IMR-90 (cell line): ENCODE data around the gene OR5H14. TPM values are rescaled to one million over a fixed set of nuclear protein-coding genes. Genes with fewer than 3 reads are reported as not detected.

ENCODE experiments used
- ATAC-seq: fragments of 200-7000 bp; cut with Tn5 transposase; 2 replicates; pipeline ENCODE4 v1.9.1; 2020; ENCODE audit warnings: low read depth, mild to moderate bottlenecking, moderate library complexity
- BruUV-seq: library from RNA; stranded (reverse); fragments of 400-500 nt; replicated peaks from 2 replicates; lab custom pipeline; 2021; lab: Mats Ljungman, UMichigan
- CTCF ChIA-PET: fragments of 300-600 bp; formaldehyde crosslinking; extraction: SDS; loops from one replicate; lab custom pipeline; 2021; ENCODE audit warnings: antibody characterized with exemption; lab: Yijun Ruan, JAX
- POLR2A ChIA-PET: fragments of 300-600 bp; sonication (Branson Sonifier 250); formaldehyde crosslinking; loops from one replicate; lab custom pipeline; 2022; ENCODE audit warnings: antibody characterized with exemption; ENCODE audit not compliant: unreplicated experiment; lab: Charles Lee
- DNase-seq: peaks from one replicate; pipeline ENCODE4 v3.0.0; 2013
- H2AFZ ChIP-seq: replicated peaks from 2 replicates; pipeline ENCODE3; 2013; ENCODE audit warnings: low read length, mild to moderate bottlenecking; ENCODE audit not compliant: poor library complexity
- H2AK5ac ChIP-seq: 2 replicates; pipeline ENCODE4 v1.6.1; 2013; ENCODE audit warnings: low read depth, low read length, inconsistent platforms
- H2AK9ac ChIP-seq: replicated peaks from 2 replicates; pipeline ENCODE3; 2013; ENCODE audit warnings: mild to moderate bottlenecking, low read depth, low read length, moderate library complexity; ENCODE audit not compliant: poor library complexity
- H2BK120ac ChIP-seq: 2 replicates; pipeline ENCODE4 v1.6.1; 2013; ENCODE audit warnings: low read depth, low read length, inconsistent platforms
- H2BK15ac ChIP-seq: 3 replicates; pipeline ENCODE4 v1.6.1; 2013; ENCODE audit warnings: low read depth, low read length, inconsistent platforms
- H2BK20ac ChIP-seq: 2 replicates; pipeline ENCODE4 v1.6.1; 2013; ENCODE audit warnings: low read depth, mild to moderate bottlenecking, inconsistent platforms, low read length, moderate library complexity
- H2BK5ac ChIP-seq: 2 replicates; pipeline ENCODE4 v1.6.1; 2013; ENCODE audit warnings: mild to moderate bottlenecking, low read depth, low read length, inconsistent platforms; ENCODE audit not compliant: poor library complexity, severe bottlenecking
- H3K14ac ChIP-seq: replicated peaks from 2 replicates; pipeline ENCODE4 v1.6.1; 2013; ENCODE audit warnings: low read depth, low read length, inconsistent platforms
- H3K18ac ChIP-seq: 2 replicates; pipeline ENCODE4 v1.6.1; 2013; ENCODE audit warnings: low read depth, low read length, control low read depth
- H3K23ac ChIP-seq: 2 replicates; pipeline ENCODE4 v1.6.1; 2013; ENCODE audit warnings: low read depth, low read length, inconsistent platforms
- H3K27ac ChIP-seq: 2 replicates; pipeline ENCODE4 v1.5.1; 2013; ENCODE audit warnings: mild to moderate bottlenecking, control low read depth, low read length; ENCODE audit not compliant: insufficient read depth
- H3K27me3 ChIP-seq: 2 replicates; pipeline ENCODE4 v1.6.1; 2013; ENCODE audit warnings: low read length; ENCODE audit not compliant: control insufficient read depth, insufficient read depth
- H3K36me3 ChIP-seq: 2 replicates; pipeline ENCODE4 v1.6.1; 2013; ENCODE audit warnings: low read length, mixed read lengths; ENCODE audit not compliant: control insufficient read depth, insufficient read depth
- H3K4ac ChIP-seq: 2 replicates; pipeline ENCODE4 v1.6.1; 2013; ENCODE audit warnings: low read depth, low read length, inconsistent platforms
- H3K4me1 ChIP-seq: 2 replicates; pipeline ENCODE4 v1.6.1; 2013; ENCODE audit warnings: low read length, mixed read lengths; ENCODE audit not compliant: control insufficient read depth, insufficient read depth
- H3K4me2 ChIP-seq: 2 replicates; pipeline ENCODE4 v1.6.1; 2013; ENCODE audit warnings: low read depth, mild to moderate bottlenecking, control low read depth, low read length, moderate library complexity
- H3K4me3 ChIP-seq: 2 replicates; pipeline ENCODE4 v1.5.1; 2013; ENCODE audit warnings: low read depth, mild to moderate bottlenecking, control low read depth, low read length, moderate library complexity; ENCODE audit not compliant: insufficient read depth
- H3K56ac ChIP-seq: 2 replicates; pipeline ENCODE4 v1.6.1; 2013; ENCODE audit warnings: low read length, inconsistent platforms; ENCODE audit not compliant: insufficient read depth; ENCODE audit errors: extremely low read depth
- H3K79me1 ChIP-seq, 2 experiments: 2 replicates each; pipeline ENCODE4 v1.6.1; 2013; ENCODE audit warnings: low read length in 2 of 2, inconsistent platforms in 1 of 2, low read depth in 1 of 2
- H3K9ac ChIP-seq: 2 replicates; pipeline ENCODE4 v1.6.1; 2013; ENCODE audit warnings: low read depth, low read length, control low read depth
- H3K9me1 ChIP-seq: 2 replicates; pipeline ENCODE4 v1.6.1; 2013; ENCODE audit warnings: low read length, inconsistent platforms; ENCODE audit not compliant: insufficient read depth
- H3K9me3 ChIP-seq: 2 replicates; pipeline ENCODE4 v1.6.1; 2013; ENCODE audit warnings: low read length; ENCODE audit not compliant: control insufficient read depth, insufficient read depth
- H4K20me1 ChIP-seq: 2 replicates; pipeline ENCODE4 v1.6.1; 2013; ENCODE audit warnings: low read length, inconsistent platforms; ENCODE audit not compliant: insufficient read depth
- H4K5ac ChIP-seq: 2 replicates; pipeline ENCODE4 v1.6.1; 2013; ENCODE audit warnings: mild to moderate bottlenecking, low read depth, low read length, control low read depth
- H4K8ac ChIP-seq, 2 experiments: 2 replicates each; pipeline ENCODE4 v1.6.1; 2013; ENCODE audit warnings: low read depth in 2 of 2, low read length in 2 of 2, control low read depth in 1 of 2, inconsistent platforms in 1 of 2
- H4K91ac ChIP-seq: 2 replicates; pipeline ENCODE4 v1.6.1; 2013; ENCODE audit warnings: low read depth, low read length, inconsistent platforms; ENCODE audit not compliant: insufficient read depth
- BHLHE40 ChIP-seq: fragments of 150-350 bp; IDR thresholded peaks from 2 replicates; pipeline ENCODE4 v1.6.1; 2016; ENCODE audit warnings: mild to moderate bottlenecking, low read depth, low read length
- CHD1 ChIP-seq: IDR thresholded peaks from 2 replicates; pipeline ENCODE4 v1.6.1; 2012; ENCODE audit warnings: low read depth, low read length, improper control_type of control experiment
- MAFK ChIP-seq: IDR thresholded peaks from 2 replicates; pipeline ENCODE4 v1.6.1; 2012; ENCODE audit warnings: low read depth, low read length, improper control_type of control experiment
- RAD21 ChIP-seq: IDR thresholded peaks from 2 replicates; pipeline ENCODE4 v1.6.1; 2012; ENCODE audit warnings: low read length, improper control_type of control experiment
- dilution Hi-C: fragments of 300-500 bp; cut with HindIII; formaldehyde crosslinking; loops from one replicate; pipeline ENCODE4 v1.14.3; 2018; ENCODE audit warnings: low sequenced_read_pairs; ENCODE audit not compliant: unreplicated experiment
- in situ Hi-C: fragments of 300-500 bp; cut with MboI; formaldehyde crosslinking; loops from 3 replicates; pipeline ENCODE4 v1.14.3; 2019; ENCODE audit warnings: low sequenced_read_pairs, inconsistent platforms, mixed read lengths
- intact Hi-C: fragments of 100-400 bp; cut with micrococcal nuclease; formaldehyde crosslinking; loops from 2 replicates; pipeline ENCODE4 v1.10.0; 2022
- polyA plus RNA-seq, 3 experiments: library from polyadenylated mRNA; depleted of rRNA; stranded (reverse); fragments of >200 nt; gene quantifications; 2 replicates each; pipeline ENCODE4 v1.2.3, GENCODE V29; 2012; ENCODE audit warnings: low replicate concordance in 1 of 3
- total RNA-seq: library from RNA; depleted of rRNA; stranded (reverse); fragments of >200 nt; gene quantifications from 2 replicates; pipeline ENCODE4 v1.2.3, GENCODE V29; 2012

Gene OR5H14
- total and polyA plus RNA-seq, 2 of the 4 experiments (the other 2 are of a cell fraction) = not detected

DNA sequence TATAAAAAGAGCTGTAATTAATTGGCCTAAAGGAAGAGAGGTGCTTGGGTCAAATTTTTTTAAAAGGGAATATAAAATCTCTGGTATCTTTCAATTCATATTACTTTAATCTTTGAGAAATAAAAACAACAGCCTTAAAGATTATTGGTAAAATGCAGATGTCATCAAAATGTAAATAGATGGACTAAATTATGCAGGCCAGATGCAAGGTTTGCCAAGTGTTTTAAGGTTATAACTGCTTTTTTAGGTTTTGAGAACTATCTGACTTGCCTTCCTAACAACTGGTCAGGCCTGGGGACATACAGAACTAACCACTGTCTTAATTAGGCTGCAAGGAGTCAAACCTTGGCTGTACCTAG lies 36.8 kb upstream of the OR5H14 start:
- no peak for TF ChIP-seq CHD1
- TF ChIP-seq BHLHE40 = no peak
- TF ChIP-seq MAFK = peak; percentile 50; the same call in 1 of the 2 replicates
- TF ChIP-seq RAD21 = no peak
- intact Hi-C loops (no loop called here), dilution Hi-C loops (no loop called here), in situ Hi-C loops (no loop called here)
- Histone ChIP-seq H2AK9ac (no peak overlapping the region), H4K91ac (no peak overlapping the region), H3K27me3 (no peaks in the 10 kb centered on the region), H3K4me3 (no peak overlapping the region), H3K36me3 (no peaks in the 10 kb centered on the region), H3K27ac (no peak overlapping the region), H3K4me1 (no peaks in the 10 kb centered on the region), H3K9me3 (peaks cover 3% of the 10 kb centered on the region; the same call in 1 of the 2 replicates), H2AFZ (no peak overlapping the region), H2AK5ac (no peak overlapping the region), H3K9me1 (no peaks in the 10 kb centered on the region), H4K20me1 (no peaks in the 10 kb centered on the region), H3K18ac (no peak overlapping the region), H2BK15ac (no peak overlapping the region), H3K79me1 (no peaks in the 10 kb centered on the region), H3K9ac (no peak overlapping the region), H3K4ac (no peak overlapping the region), H4K8ac (no peak overlapping the region), H3K4me2 (no peak overlapping the region), H3K23ac (no peak overlapping the region), H3K14ac (no peak overlapping the region), H2BK5ac (no peak overlapping the region), H2BK20ac (no peak overlapping the region), H3K56ac (no peak overlapping the region), H2BK120ac (no peak overlapping the region), H4K5ac (no peak overlapping the region)
- POLR2A ChIA-PET = no interaction called here
- CTCF ChIA-PET = no interaction called here
- no peak for DNase-seq
- BruUV-seq = no TSS peak
- ATAC-seq = no peak
